Kidney (tissue), 14 donors: ENCODE results near the gene THAP4. TPM values are rescaled to one million over a fixed set of nuclear protein-coding genes. Genes with fewer than 3 reads are reported as not detected.

Experiments used
- DNase-seq, 5 donors: peaks; one replicate each; pipeline ENCODE4 v3.0.0-alpha.2; 2013 to 2020
- FAIRE-seq: peaks from 2 replicates; lab custom pipeline; 2012; peaks lifted over from hg19 to GRCh38; lab: Jason Lieb, UNC
- H3K27ac ChIP-seq, 2 donors: one replicate each; pipeline ENCODE4 v1.7.0; 2013; ENCODE audit warnings: low read depth in 2 of 2, low read length in 2 of 2, inconsistent platforms in 1 of 2
- H3K27me3 ChIP-seq: one replicate; pipeline ENCODE4 v1.7.1; 2013; ENCODE audit warnings: low read length, inconsistent platforms; ENCODE audit not compliant: control insufficient read depth, insufficient read depth
- H3K36me3 ChIP-seq, 3 donors: one replicate each; pipeline versions ENCODE4 v1.7.0 to v1.7.1; 2013; ENCODE audit warnings: low read length in 3 of 3, control low read depth in 1 of 3, inconsistent platforms in 1 of 3; ENCODE audit not compliant: insufficient read depth in 3 of 3, control insufficient read depth in 2 of 3
- H3K4me1 ChIP-seq, 3 donors: one replicate each; pipeline versions ENCODE4 v1.7.0 to v1.7.1; 2013; ENCODE audit warnings: low read length in 3 of 3, inconsistent platforms in 1 of 3, low read depth in 1 of 3; ENCODE audit not compliant: control insufficient read depth in 2 of 3, insufficient read depth in 2 of 3
- H3K4me3 ChIP-seq, 3 donors: one replicate each; pipeline versions ENCODE4 v1.7.0 to v1.8.1; 2013; ENCODE audit warnings: low read length in 3 of 3, control low read depth in 1 of 3, inconsistent platforms in 1 of 3
- H3K9ac ChIP-seq, 3 donors: one replicate each; pipeline versions ENCODE4 v1.7.0 to v1.7.1; 2013; ENCODE audit warnings: low read length in 3 of 3, control low read depth in 1 of 3, inconsistent platforms in 1 of 3
- H3K9me3 ChIP-seq, 3 donors: one replicate each; pipeline versions ENCODE4 v1.7.0 to v1.7.1; 2013; ENCODE audit warnings: low read length in 3 of 3, control low read depth in 1 of 3, inconsistent platforms in 1 of 3; ENCODE audit not compliant: control insufficient read depth in 2 of 3, insufficient read depth in 1 of 3
- CTCF ChIP-seq: IDR thresholded peaks from 3 replicates; pipeline ENCODE4 v1.5.1; 2012; ENCODE audit warnings: mild to moderate bottlenecking, moderate library complexity, borderline replicate concordance; ENCODE audit not compliant: insufficient read depth; ENCODE audit errors: extremely low read depth
- intact Hi-C: fragments of 100-400 bp; cut with DNase I; formaldehyde crosslinking; loops from one replicate; pipeline ENCODE4 v1.11.1; 2022
- polyA plus RNA-seq: library from polyadenylated mRNA; stranded (reverse); fragments of 350-450 nt; fragmentation: Illumina TruSeq; extraction: RNeasy Lipid Tissue Mini Kit (QIAGEN cat#74804); gene quantifications from one replicate; pipeline ENCODE4 v1.2.3, GENCODE V29; 2014; ENCODE audit warnings: low read depth, low replicate concordance; ENCODE audit not compliant: insufficient read depth
- total RNA-seq: library from RNA; stranded (reverse); fragmentation: NEBNext Ultra II Directional; extraction: Animal tissue kit (Norgen Biotek cat#: 25700); gene quantifications from one replicate; pipeline ENCODE4 v1.2.1, GENCODE V29; 2021
- donor health status: control.
- donor health status: control.
- donor health status: control.
- donor health status: control.
- donor health status: control.
- donor health status: DM: yes; HTN: yes; CAD: no.
- donor health status: Normal renal cell carcinoma (clear cell type).

THAP4 gene
- total and polyA plus RNA-seq, 2 donors from 2014 or later = 68.0 to 184 TPM

- no peak for TF ChIP-seq CTCF
- DNase-seq = peak in 4 of 5 donors; percentile 60 to 85 (median 69)
- intact Hi-C loops = no loop called here
Measured at GRCh38 chr2:241618829-241619228, 18.1 kb downstream of the THAP4 start.

GRCh38 chr2:241618296-241618805, 18.6 kb downstream of the THAP4 start:
- DNase-seq = no peak
- Histone ChIP-seq H3K27ac (peak overlapping the region; percentile 53 to 82), H3K9me3 (no peaks in the 10 kb centered on the region), H3K27me3 (no peaks in the 10 kb centered on the region), H3K36me3 (peaks cover 0 to 2% (median 0%) of the 10 kb centered on the region in 3 donors), H3K4me3 (no peak overlapping the region), H3K4me1 (peaks cover 0 to 22% (median 13%) of the 10 kb centered on the region in 3 donors), H3K9ac (peak overlapping the region in 2 of 3 donors; percentile 1 to 3)
- no peak for TF ChIP-seq CTCF
- no peak for FAIRE-seq
- intact Hi-C loops = no loop called here

More at GRCh38 chr2:241618829-241619228, 18.1 kb downstream of the THAP4 start:
- H3K9me3 ChIP-seq = no peaks in the 10 kb centered on the region
- H3K27me3 ChIP-seq = no peaks in the 10 kb centered on the region
- FAIRE-seq = no peak
- peak overlapping the region in 2 of 3 donors; percentile 1 to 3 for H3K9ac ChIP-seq
- no peak overlapping the region for H3K4me3 ChIP-seq
- H3K4me1 ChIP-seq = peaks cover 0 to 22% (median 13%) of the 10 kb centered on the region in 3 donors
- H3K36me3 ChIP-seq = peaks cover 0 to 2% (median 0%) of the 10 kb centered on the region in 3 donors
- peak overlapping the region; percentile 53 to 82 for H3K27ac ChIP-seq

GRCh38 chr2:241617431-241618154, 19.4 kb downstream of the THAP4 start:
- intact Hi-C loops = no loop called here
- DNase-seq (peak in 2 of 5 donors; percentile 59 to 77), FAIRE-seq (peak; percentile 73)
- peak overlapping the region in 2 of 3 donors; percentile 43 to 57 for H3K4me3 ChIP-seq
- peaks cover 0 to 2% (median under 1%) of the 10 kb centered on the region in 3 donors for H3K36me3 ChIP-seq
- no peaks in the 10 kb centered on the region for H3K27me3 ChIP-seq
- peak overlapping the region; percentile 18 to 82 for H3K27ac ChIP-seq
- H3K9ac ChIP-seq = peak overlapping the region in 1 of 3 donors; percentile 16
- peaks cover 0 to 22% (median 13%) of the 10 kb centered on the region in 3 donors for H3K4me1 ChIP-seq
- TF ChIP-seq CTCF = no peak
- no peaks in the 10 kb centered on the region for H3K9me3 ChIP-seq
